Stimulated activated naive CD4-positive, alpha-beta T cell (primary cell): Measurements from ENCODE around the gene RBM8A.

ENCODE experiments used
- DNase-seq, 6 experiments: peaks; one replicate each; lab custom pipeline; 2025; lab: John Stamatoyannopoulos, UW

The RBM8A gene

DNA sequence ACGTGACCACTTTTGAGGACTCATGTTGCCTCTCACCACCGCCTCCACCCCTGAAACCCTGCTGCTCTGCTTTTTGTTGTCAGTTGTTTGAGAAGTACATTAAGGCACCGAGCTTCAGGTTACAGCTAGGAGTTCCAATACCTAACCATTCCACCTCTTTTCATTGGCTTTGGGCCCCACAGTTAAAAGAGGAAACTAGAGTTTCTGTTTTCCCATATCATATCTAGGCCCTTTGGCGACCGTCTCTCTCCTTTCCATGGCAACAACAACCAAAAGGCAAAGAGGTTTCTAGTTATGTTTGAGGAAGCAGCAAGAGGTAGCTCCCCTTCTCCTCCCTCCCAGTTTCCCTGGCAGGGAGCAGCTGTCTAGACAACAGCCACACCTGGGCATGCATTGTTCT is 47.5 kb downstream of the RBM8A start:
- DNase-seq = no peak

DNA sequence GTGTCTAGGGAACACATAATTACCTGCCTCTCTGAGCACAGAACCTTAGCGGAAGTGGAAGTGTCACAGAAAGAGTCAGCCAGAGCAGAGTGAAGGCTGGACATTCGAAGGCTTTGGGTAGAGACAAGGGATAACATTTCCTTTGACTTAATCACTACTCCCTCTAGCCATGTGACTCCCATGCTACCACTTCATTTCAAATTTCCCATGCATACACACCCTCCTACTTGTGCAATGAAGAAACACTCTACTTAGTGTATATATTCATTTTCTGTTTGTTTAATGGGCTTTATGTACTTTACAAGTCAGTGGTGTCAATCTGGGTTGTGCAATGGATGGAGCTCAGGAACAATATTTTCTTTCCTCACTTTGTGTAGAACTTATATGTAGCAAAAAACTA is 48.6 kb downstream of the RBM8A start:
- DNase-seq = no peak

DNA sequence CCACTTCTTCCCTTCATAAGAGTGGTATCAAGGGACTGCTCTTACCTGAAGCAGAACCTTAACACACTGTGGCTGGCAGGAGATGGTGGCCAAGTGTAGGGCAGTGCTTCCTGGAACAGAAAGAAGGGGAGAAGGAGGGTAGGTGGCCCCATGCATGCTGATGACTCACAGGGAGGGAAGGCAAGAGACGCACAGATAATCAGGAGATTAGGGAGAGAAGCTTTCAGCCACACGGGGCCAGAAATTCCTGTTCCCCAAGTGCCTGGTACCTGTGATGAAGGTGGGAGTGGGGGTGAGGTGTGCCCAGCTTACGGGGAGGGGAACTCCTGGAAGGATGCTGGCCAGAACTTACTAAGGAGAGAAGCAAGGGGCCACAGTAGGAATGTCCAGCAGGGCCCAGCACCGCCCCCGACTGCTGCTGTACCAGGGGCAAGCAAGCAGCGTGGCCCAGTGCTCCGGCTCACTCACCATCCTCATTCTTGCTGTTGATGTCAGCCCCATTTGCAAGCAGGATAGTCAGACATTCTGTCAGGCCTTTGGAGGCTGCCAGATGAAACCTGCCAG is 49.3 kb downstream of the RBM8A start:
- DNase-seq = no peak

DNA sequence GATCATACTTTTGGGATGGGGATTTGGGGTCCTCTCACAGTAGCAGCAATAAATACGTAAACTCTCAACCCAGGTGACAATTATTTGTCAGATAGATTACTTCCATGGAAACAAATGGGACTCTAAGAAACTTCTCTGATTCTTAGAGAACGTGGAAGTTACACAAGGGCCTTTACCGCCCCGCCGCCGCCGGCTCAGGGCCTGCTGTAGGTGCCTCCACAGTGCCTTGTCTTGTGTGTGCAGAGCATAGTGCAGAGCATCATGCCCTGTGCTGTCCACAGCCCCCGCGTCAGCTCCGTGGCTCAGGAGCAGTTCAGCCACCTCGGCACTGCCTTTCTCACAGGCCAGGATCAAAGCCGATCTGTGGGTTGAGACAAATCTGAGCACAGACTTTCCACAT is 52.6 kb downstream of the RBM8A start:
- DNase-seq = no peak

DNA sequence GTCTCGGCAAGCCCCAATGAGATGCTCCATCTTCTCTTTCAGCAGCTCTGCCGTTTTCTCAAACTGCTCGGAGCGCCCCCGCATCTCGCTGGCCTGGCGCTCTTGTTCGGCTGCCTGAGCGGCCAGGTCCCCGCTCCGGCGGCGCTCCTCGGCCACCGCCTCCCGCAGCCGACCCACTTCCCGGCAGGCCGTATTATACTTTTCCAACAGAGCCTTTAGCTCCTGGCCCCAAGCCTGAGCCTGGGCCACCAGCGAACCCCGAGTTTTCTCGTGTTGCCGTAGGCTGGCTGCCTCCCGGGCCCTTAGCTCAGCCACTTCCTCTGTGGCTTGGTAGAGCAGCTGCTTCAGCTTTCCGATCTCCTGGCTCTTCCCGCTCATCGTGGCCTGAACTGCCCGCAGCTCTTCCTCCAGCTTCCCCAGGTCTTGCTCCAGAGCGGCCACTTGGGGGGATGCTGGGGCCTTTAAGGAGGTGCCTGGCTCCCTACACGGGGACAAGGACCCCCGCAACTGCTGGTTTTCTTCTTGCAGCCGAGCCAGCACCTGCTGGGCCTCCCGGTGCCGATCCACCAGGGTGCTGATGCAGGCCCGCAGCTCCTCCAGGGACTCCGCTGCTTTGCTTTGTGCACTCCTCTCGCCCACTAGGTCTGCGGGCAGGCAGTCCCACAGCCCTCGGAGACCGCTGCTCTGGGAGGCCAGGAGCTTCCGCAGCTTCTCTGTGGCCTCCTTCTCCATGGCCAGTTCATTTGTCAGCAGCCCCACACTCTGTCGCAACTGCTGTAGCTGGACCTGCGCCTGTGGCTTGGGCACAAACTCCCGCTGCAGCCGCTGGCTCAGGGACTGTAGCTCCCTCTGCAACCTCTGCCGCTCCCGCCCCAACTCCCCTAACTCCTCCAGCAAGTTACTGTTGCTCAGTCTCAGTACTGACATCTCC is 55.0 kb downstream of the RBM8A start:
- peak in 3 of 6 experiments; percentile 21 to 63 (median 52) for DNase-seq
